ENCODE results near the gene RSPH6A.

DNA sequence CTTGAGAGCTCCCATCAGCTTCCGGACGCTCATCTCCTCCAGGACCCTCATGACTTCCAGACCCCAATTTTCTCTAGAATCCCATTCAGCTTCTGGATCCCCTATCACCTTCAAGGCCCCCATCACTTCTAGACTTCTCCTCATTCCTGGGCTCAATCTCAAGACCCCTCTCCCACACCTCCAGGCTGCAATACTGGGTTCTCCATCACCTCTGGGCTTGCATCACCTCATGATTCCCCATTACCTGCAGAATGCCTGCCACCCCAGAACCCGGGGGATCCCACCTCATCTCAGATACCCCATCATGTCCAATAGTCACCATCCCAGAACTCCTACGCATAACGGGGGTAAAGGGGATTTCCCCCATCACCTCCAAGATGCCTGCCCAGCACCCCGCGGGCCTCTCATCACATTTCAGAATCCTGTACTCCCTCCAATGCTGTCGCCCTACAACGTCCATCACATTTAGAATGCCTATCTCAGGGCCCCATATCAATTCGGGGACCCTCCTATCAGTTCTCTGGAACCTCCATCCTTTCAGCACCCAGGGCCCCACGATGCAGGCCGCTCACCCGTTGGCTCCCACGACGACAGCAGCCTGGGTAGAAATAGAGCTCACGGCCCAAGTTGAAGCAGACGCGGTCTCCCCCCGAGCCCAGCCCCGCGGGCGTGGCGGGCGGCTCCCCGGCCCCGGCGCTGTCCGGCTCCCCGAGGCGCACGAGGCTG lies 23.2 kb downstream of the RSPH6A start:
- no peak for TF ChIP-seq EZH2phosphoT487 (IDR thresholded peaks at IDR 0.05; ENCODE audit: insufficient read depth, low read depth)
- TF ChIP-seq EZH2 (IDR thresholded peaks at IDR 0.05; ENCODE audit: insufficient read depth, poor library complexity, severe bottlenecking), result no peak

Measured in GM23248 (cell line).